ENCODE data around the gene SPAG6.

SPAG6 gene

GRCh38 chr10:22329150-22329549 is 16.1 kb upstream of the SPAG6 start:
- Mint-ChIP-seq H3K4me1 (peaks cover 16% of the 10 kb centered on the region), H3K36me3 (ENCODE audit: low read depth) (peaks cover 49% of the 10 kb centered on the region)

GRCh38 chr10:22332116-22332692 is 13.1 kb upstream of the SPAG6 start:
- TF ChIP-seq CTCF (IDR thresholded peaks at IDR 0.05; ENCODE audit: unreplicated experiment in 3 of 3): no peak
- Mint-ChIP-seq H3K27me3 (ENCODE audit: low read depth) (peaks cover 71% of the 10 kb centered on the region), H3K27ac (no peak overlapping the region), H3K9me3 (peaks cover 12% of the 10 kb centered on the region), H3K4me1 (peaks cover 5% of the 10 kb centered on the region), H3K36me3 (ENCODE audit: low read depth) (peaks cover 44% of the 10 kb centered on the region), H3K4me3 (no peak overlapping the region)

More at GRCh38 chr10:22329150-22329549, 16.1 kb upstream of the SPAG6 start:
- TF ChIP-seq CTCF (IDR thresholded peaks at IDR 0.05; ENCODE audit: unreplicated experiment in 3 of 3): no peak
- Mint-ChIP-seq H3K4me3 (no peak overlapping the region), H3K27me3 (ENCODE audit: low read depth) (peaks cover 62% of the 10 kb centered on the region), H3K27ac (no peak overlapping the region), H3K9me3 (peaks cover 12% of the 10 kb centered on the region)

GRCh38 chr10:22333167-22333974 is 11.9 kb upstream of the SPAG6 start:
- TF ChIP-seq CTCF (IDR thresholded peaks at IDR 0.05; ENCODE audit: unreplicated experiment in 3 of 3): no peak
- H3K9me3 Mint-ChIP-seq: peaks cover 12% of the 10 kb centered on the region
- peaks cover 9% of the 10 kb centered on the region for H3K4me1 Mint-ChIP-seq

GRCh38 chr10:22333975-22334282 is 11.4 kb upstream of the SPAG6 start:
- no peak overlapping the region for H3K27ac Mint-ChIP-seq
- peaks cover 36% of the 10 kb centered on the region for H3K36me3 Mint-ChIP-seq (ENCODE audit: low read depth)
- peak overlapping the region; percentile 56 to 81 (median 71) for H3K4me3 Mint-ChIP-seq
- H3K27me3 Mint-ChIP-seq (ENCODE audit: low read depth): peaks cover 84% of the 10 kb centered on the region
- H3K4me1 Mint-ChIP-seq: peaks cover 9% of the 10 kb centered on the region
- no peak for TF ChIP-seq CTCF (IDR thresholded peaks at IDR 0.05; ENCODE audit: unreplicated experiment in 3 of 3)
- H3K9me3 Mint-ChIP-seq: peaks cover 12% of the 10 kb centered on the region

More at GRCh38 chr10:22333167-22333974, 11.9 kb upstream of the SPAG6 start:
- H3K4me3 Mint-ChIP-seq: peak overlapping the region; percentile 56 to 81 (median 71)
- peaks cover 79% of the 10 kb centered on the region for H3K27me3 Mint-ChIP-seq (ENCODE audit: low read depth)
- no peak overlapping the region for H3K27ac Mint-ChIP-seq
- peaks cover 36% of the 10 kb centered on the region for H3K36me3 Mint-ChIP-seq (ENCODE audit: low read depth)

GRCh38 chr10:22334414-22335172 is 10.7 kb upstream of the SPAG6 start:
- H3K4me1 Mint-ChIP-seq: peaks cover 9% of the 10 kb centered on the region
- TF ChIP-seq CTCF (IDR thresholded peaks at IDR 0.05; ENCODE audit: unreplicated experiment in 3 of 3): no peak
- peak overlapping the region; percentile 78 to 84 (median 78) for H3K4me3 Mint-ChIP-seq
- peaks cover 30% of the 10 kb centered on the region for H3K36me3 Mint-ChIP-seq (ENCODE audit: low read depth)
- peaks cover 12% of the 10 kb centered on the region for H3K9me3 Mint-ChIP-seq
- no peak overlapping the region for H3K27ac Mint-ChIP-seq
- peaks cover 86% of the 10 kb centered on the region for H3K27me3 Mint-ChIP-seq (ENCODE audit: low read depth)
